Subcutaneous adipose tissue (tissue), 4 donors: ENCODE data around the gene RNU2-1. TPM values are rescaled to one million over a fixed set of nuclear protein-coding genes. Genes with fewer than 3 reads are reported as not detected.

Experiments used
- small RNA-seq: library from RNA; depleted of rRNA; stranded (forward); fragments of <200 nt; gene quantifications from one replicate; pipeline ENCODE3, GENCODE V24; 2016
- total RNA-seq, 4 donors: library from RNA; depleted of rRNA; stranded (reverse); fragments of >200 nt; gene quantifications; one replicate each; pipeline ENCODE4 v1.1.0, GENCODE V29; 2016
- TF ChIP-seq, protein P1 (sequence below): fragments of 450-650 bp; IDR thresholded peaks from one replicate; pipeline ENCODE4 v1.5.1; 2016; ENCODE audit warnings: low read depth, mild to moderate bottlenecking, control low read depth, antibody characterized with exemption, moderate library complexity

RNU2-1 gene
- total RNA-seq, 4 donors from 2014 or later: not detected

DNA sequence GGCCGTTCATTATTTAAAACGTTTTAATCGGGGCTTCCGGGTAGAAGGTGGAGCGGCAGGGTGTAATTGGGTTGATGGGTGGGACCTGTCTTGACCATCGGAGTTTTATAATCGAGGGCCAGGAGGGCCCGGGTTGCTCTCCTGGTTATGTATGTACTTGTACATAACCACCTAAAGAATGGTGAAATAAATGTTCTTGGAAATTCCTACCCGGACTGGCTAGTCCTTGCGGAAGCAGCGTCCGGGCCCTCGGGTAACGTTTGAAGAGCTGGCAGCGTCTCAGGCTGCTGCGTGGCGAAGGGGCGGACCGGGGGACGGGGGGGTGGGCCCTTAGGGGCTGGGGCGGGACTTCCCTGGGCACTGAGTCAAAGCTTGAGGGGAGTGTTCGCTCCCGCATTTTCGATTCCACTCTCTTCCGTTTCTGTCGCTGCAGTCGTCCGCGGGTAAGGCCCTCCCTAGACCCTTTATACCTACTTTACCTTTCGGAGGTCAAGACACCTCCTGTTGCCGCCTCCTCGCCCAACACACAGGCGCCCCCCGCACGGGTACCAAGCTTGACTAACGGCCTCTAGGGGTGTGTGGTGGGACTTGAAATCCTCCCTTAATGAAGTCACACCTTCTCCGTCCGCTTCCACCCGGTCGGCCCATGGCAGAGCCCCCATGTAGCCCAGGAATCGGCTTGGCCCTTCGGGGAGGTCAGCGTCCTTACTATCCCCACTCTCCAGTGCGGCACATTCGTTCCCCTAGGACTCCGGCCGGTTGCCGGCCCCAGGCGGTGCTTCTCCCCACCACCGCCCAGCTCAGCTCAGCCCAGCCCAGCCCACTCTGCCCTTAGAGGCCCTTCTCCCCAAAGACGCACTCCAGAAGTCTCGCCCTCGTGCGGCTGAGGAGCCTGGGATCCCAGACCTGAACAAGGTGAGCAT, 22.0 kb downstream of the RNU2-1 start, which contains the start of gene TMEM106A:
Gene TMEM106A (plus strand): TSS at position 396 of the 923 bp plus-strand sequence. CDS start 1,167 bp downstream, outside the sequence.
- TF ChIP-seq, protein P1, sequence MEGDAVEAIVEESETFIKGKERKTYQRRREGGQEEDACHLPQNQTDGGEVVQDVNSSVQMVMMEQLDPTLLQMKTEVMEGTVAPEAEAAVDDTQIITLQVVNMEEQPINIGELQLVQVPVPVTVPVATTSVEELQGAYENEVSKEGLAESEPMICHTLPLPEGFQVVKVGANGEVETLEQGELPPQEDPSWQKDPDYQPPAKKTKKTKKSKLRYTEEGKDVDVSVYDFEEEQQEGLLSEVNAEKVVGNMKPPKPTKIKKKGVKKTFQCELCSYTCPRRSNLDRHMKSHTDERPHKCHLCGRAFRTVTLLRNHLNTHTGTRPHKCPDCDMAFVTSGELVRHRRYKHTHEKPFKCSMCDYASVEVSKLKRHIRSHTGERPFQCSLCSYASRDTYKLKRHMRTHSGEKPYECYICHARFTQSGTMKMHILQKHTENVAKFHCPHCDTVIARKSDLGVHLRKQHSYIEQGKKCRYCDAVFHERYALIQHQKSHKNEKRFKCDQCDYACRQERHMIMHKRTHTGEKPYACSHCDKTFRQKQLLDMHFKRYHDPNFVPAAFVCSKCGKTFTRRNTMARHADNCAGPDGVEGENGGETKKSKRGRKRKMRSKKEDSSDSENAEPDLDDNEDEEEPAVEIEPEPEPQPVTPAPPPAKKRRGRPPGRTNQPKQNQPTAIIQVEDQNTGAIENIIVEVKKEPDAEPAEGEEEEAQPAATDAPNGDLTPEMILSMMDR: no peak

DNA sequence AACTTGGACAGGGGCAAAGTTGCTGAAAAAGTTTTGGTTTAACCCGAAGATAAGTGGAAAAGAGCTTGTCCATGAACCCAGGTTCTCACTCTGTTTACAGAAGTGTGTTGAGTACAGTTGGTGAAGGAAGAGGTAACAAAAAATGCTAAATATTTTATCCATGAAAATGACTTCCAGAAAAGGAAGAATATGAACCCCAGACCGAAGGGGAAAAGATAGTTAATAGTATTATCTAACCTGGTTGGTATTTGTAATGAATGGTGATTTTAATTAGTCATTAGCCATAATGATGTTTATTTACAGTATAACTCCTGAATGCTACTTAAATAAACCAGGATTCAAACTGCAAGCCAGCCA, 22.7 kb downstream of the RNU2-1 start:
- TF ChIP-seq, protein P1: no peak

DNA sequence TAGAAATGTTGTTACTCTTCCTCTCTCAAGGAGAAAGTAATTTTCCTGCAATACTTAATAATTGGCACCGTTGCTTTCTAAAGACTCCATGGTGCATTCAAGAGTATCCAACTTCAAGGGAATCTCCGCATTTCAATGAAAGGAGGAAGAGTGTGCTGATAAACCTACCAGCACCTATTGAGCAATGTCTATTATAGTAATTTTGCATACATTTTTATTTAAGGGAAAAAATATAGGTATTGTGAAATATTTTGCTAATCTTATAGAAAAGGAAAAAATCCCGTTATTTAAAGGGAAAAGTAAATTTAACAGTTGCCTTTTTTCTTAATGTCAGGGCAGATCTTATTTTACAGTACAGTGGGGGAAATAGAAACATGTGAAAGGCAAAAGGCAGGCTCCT, 23.2 kb downstream of the RNU2-1 start:
- TF ChIP-seq, protein P1: no peak

DNA sequence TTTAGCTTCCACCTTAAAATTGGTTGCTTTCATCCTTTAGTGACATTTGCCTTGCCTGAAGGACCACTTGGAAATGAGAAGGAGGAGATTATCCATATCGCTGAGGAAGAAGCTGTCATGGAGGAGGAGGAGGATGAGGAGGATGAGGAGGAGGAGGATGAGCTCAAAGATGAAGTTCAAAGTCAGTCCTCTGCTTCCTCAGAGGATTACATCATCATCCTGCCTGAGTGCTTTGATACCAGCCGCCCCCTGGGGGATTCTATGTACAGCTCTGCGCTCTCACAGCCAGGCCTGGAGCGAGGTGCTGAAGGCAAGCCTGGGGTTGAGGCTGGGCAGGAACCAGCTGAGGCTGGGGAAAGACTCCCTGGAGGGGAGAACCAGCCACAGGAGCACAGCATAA, 33.6 kb downstream of the RNU2-1 start:
- TF ChIP-seq, protein P1: no peak

DNA sequence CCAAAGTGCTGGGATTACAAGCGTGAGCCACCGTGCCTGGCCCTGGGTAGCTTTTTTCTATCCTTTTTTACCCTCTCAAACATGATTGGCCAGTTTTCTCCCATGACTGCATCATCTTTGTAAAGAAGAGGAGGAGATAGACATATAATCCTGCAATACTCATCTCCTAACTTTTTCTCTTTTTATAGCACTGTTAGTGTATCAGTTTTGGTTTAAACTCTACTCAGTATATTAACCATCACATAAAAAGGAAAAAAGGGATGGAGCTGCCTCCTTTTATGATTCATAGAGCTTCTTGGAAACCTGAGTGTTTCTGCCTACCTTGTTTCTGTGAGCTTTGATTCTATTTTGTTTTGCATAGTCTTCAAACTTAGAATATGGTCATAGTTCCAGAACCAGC, 34.1 kb downstream of the RNU2-1 start:
- TF ChIP-seq, protein P1: no peak

DNA sequence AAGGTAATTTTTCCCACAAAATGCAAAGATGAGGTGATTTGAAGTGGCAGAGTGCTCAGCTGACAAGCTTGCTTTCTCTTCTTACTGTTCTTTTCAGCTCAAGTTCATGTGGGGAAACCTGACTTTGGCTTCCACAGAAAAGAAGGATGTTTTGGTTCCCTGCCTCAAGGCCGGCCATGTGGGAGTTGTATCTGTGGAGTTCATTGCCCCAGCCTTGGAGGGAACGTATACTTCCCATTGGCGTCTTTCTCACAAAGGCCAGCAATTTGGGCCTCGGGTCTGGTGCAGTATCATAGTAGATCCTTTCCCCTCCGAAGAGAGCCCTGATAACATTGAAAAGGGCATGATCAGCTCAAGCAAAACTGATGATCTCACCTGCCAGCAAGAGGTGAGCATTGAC, 40.5 kb downstream of the RNU2-1 start:
- TF ChIP-seq, protein P1: no peak

DNA sequence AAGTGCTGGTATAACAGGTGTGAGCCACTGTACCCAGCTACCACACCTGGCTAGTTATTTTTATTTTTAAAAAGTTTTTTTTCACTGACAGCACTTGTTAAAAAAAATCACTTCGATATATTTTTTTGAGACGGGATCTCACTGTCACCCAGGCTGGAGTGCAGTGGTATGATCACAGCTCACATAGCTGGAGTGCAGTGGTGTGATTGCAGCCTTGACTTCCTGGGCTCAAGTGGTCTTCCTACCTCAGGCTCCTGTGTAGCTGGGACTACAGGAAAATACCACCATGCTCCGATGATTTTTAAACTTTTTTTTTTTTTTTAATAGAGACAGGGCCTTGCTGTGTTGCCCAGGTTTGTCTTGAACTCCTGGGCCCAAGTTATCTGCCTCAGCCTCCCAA, 49.9 kb downstream of the RNU2-1 start:
- TF ChIP-seq, protein P1: no peak

Small RNA genes within 50 kb of the gene (small RNA-seq; reads per million reads assigned to genes)
- gene RF00004: not detected
- not detected for gene RNU2-1

Other genes with a start within 250 kb of the RNU2-1 start
- 1,000 to 10,000 TPM in 3 of 4 donors, 100 to 1,000 TPM in 1; 912 to 2,032 (median 1,085) TPM for gene RPL27, start 235.6 kb downstream of the RNU2-1 start, total RNA-seq
- gene IFI35, start 227.2 kb downstream of the RNU2-1 start, total RNA-seq: 10 to 100 TPM; 20.7 to 44.1 (median 24.8) TPM
- gene VAT1, start 211.6 kb downstream of the RNU2-1 start, total RNA-seq: 100 to 1,000 TPM; 134 to 420 (median 367) TPM
- gene RND2, start 208.7 kb downstream of the RNU2-1 start, total RNA-seq: under 1 TPM; 0.17 to 0.49 (median 0.30) TPM
- gene BRCA1, start 108.6 kb downstream of the RNU2-1 start, total RNA-seq: 10 to 100 TPM in 1 of 4 donors, 1 to 10 TPM in 3; 2.4 to 10.9 (median 5.5) TPM
- gene NBR1, start 62.8 kb downstream of the RNU2-1 start, total RNA-seq: 10 to 100 TPM; 66.4 to 92.0 (median 86.2) TPM
- gene TMEM106A, start 22.1 kb downstream of the RNU2-1 start, total RNA-seq: 10 to 100 TPM; 12.6 to 19.6 (median 14.8) TPM
- gene CCDC200, start 5.4 kb downstream of the RNU2-1 start, total RNA-seq: not detected
- 10 to 100 TPM in 2 of 4 donors, 1 to 10 TPM in 2; 6.1 to 23.5 (median 9.9) TPM for gene ARL4D, start 165.0 kb upstream of the RNU2-1 start, total RNA-seq
- 10 to 100 TPM; 27.5 to 31.7 (median 28.4) TPM for gene DHX8, start 250.0 kb upstream of the RNU2-1 start, total RNA-seq